HG03354 (cell line): ENCODE measurements around the gene BUD31.
"Not testable (repeated sequence)": the region's sequence is repeated elsewhere in the genome, so short reads cannot be mapped to it uniquely, and the experiment has no call there.

ENCODE experiments used
- ATAC-seq: cut with Tn5 transposase; IDR thresholded peaks from one replicate; pipeline ENCODE4 v1.9.1; 2021; ENCODE audit warnings: mild to moderate bottlenecking; ENCODE audit not compliant: unreplicated experiment, poor library complexity, severe bottlenecking

BUD31 gene

DNA sequence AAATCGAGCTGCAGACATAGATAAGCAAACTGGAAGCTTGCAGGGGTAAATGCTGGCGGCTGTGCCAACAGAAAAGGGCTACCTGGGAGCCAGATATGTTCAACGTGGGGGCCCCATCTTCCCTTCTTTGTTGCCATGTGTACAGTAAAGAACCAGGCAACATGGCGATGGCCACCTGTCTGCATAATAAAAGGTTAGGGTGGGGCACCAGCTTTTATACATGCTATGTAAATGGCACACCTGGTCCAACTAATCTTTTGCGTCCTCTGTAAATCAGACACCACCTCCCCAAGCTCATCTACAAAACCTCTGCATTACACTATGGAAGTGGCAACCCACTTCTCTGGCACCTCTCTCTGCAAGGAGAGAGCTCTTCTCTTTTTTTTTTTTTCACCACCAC, 13.9 kb downstream of the BUD31 start:
- ATAC-seq: no peak

DNA sequence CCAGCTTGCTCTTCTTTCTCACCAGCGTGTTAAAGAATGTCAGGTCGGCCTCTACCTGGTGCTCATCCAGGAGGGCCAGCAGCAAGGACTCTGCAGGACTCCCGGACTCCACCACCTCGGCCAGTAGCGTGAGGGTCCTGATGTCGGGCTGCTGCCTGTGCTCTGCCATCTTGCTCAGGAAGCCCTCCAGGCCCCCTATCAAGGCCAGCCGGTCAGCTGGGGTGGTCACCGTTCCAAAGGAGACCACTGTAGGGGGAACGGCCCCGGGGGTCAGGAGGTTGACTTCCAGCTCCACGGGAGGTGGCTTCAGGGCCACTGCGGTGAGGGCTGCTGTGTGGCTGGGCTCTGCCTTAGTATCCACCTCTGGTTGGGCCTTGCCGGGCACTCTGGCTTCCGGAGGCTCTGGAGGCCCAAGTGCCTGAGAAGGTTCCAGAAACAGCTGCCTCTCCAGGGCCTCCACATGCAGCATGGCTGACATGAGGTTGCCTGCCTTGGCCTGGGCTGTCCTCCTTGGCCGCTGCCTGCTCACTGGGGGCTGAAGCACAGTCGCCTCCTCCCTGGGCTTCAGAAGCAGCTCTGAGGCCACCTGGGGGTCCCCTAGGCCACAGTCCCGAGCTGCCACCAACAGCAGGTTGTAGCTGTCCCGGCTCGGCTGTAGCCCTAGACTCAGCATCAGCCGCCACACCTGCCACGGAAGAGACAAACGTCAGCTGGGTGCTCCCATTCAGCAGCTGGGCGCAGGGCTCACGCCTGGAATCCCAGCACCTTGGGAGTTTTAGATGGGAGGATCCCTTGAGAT, 16.4 kb downstream of the BUD31 start:
- ATAC-seq: no peak

DNA sequence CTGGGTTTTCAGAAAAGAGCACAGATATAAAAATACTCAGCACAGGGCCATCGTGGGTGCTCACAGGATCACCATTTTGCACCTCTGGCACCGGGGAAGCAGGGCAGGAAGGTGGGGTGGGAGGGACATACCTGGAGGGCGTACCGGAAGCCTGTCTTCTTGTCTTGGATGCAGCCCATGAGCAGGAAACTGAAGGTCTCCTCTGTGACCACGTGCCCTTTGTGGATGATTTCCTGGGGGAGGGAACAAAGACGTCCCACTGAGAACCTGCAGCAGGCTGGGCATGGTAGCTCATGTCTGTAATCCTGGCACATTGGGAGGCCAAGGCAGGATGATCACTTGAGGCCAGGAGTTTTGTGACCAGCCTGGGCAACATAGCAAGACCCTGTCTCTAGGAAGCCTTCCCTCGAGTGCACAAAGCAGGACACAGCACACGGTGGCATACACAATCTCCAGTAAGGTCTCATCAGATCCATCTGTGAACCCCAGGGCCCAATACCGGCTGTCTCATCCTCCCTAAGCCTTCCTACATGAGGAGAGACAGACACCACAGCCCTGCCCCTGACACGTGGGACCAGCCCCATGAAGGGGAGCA, 20.3 kb downstream of the BUD31 start:
- ATAC-seq: no peak

DNA sequence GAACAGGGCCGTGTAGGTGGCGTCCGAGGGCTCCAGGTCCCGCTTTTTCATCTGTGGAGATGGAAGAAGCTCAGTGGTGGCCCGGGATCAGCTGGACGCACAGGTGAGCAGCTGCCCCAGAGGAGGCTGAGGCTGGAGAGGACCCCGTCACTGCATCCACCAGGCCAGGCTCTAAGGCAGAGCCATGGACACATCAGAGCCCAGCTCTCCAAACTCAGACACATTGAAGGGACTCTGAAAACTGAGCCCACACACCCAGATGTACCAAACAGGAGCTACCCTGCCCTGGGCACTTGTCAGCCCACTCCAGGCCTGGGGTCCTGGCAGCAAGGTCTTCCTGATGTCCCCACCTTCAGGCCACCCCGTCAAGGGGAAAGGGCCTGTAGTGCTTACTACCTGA, 21.0 kb downstream of the BUD31 start:
- no peak for ATAC-seq

DNA sequence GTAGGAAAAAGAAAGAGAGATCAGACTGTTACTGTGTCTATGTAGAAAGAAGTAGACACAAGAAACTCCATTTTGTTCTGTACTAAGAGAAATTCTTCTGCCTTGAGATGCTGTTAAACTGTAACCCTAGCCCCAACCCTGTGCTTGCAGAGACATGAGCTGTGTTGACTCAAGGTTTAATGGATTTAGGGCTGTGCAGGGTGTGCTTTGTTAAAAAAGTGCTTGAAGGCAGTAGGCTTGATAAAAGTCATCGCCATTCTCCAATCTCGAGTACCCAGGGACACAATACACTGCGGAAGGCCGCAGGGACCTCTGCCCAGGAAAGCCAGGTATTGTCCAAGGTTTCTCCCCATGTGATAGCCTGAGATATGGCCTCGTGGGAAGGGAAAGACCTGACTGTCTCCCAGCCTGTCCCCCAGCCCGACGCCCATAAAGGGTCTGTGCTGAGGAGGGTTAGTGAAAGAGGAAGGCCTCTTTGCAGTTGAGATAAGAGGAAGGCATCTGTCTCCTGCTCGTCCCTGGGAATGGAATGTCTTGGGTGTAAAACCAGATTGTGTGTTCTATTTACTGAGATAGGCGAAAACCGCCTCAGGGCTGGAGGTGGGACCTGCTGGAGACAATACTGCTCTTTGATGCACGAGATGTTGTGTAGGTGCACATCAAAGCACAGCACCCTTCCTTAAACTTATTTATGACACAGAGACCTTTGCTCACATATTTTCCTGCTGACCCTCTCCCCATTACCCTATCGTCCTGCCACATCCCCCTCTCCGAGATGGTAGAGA, 23.2 kb downstream of the BUD31 start:
- ATAC-seq: not testable (repeated sequence)

DNA sequence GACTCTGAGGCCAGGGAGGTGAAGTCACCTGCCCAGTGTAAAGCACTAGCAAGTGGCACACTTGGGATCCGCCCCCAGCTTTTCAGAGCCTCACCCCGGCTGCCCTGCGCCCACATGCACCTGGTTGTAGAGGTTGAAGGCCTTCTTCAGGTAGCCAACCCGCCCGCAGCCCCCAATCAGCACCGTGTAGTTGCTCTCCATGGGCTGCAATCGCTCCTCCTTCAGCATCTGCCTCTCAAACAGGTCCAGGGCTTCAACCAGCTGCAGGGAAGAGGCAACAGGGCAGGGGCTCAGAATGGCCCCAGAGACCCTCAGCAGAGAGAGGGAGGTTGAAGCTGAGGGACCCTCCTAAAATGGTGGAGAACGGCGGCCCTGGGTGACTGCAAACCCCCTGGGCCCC, 24.4 kb downstream of the BUD31 start:
- ATAC-seq: no peak

DNA sequence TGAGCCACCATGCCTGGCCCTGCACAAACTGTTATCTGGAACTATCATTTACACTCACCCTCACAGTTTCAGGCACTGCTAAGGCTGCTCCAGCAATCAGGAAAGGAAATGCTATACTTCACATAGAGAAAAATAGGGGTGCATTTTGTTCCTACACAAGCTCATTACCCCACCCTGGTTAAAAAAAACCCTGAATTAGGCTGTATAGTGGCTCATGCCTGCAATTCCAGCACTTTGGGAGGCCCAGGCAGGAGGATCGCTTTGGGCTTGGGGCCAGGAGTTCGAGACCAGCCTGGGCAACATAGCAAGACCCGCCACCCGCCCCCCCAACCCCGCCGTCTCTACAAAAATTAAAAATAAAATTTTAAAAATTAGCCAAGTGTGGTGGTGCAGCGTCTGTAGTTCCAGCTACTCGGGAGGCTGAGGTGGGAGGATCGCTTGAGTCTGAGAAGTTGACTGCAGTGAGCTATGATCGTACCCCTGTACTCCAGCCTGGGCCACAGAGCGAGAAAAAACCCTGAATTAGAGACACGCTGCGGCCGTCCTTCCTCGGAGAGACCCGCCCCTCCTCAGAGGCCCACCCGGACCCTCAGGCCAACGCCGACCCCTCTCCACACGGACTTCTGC, 29.3 kb downstream of the BUD31 start:
- ATAC-seq: peak; percentile 18

DNA sequence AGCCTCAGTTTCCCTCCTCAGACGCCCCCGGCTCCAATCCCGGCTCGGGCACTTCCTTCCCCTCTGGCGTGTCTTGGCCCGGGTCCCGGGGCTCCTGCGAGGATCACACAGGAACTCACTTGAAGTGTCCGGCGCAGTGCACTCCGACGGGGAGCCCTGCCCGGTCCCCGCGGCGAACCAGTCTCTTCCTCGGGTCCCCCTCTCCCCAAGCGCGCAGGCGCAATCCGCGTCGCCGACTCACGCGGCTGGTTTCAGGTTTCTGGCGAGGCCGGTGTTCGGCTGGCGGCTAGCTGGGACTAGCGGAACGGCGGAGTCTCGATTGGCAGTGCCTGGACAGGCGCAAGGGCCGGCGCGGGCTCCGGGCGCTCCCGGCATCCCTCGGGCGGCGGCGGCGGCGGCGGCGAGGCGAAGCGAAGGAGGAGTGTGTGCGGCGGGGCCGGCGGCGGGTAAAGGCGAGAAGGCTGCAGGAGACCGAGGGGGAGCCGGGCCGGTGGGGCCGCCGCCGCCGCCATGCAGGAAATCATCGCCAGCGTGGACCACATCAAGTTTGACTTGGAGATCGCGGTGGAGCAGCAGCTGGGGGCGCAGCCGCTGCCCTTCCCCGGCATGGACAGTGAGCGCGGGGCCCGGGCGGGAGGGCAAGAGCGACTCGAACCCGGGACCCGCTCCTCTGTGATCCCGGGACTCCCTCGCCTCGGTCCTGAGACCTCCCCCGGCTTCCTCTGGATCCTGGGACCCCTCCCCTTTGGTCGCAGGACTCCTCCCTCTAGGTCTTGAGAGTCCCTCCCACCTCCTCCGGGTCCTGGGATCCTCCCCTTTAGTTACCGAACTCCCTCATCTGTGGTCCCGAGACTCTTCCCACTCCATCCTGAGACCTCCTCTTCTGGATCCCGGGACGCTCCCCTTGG, 30.1 kb downstream of the BUD31 start, which contains the start of the genes CPSF4 and PTCD1:
Gene CPSF4, plus strand, starts transcription at position 371 of the 908 bp plus-strand sequence. Its CDS starts 140 bp downstream, at position 511.
Gene PTCD1, minus strand, starts transcription at position 226 of the 908 bp plus-strand sequence. CDS start 3,556 bp downstream, outside the sequence.
- peak; percentile 93 for ATAC-seq

DNA sequence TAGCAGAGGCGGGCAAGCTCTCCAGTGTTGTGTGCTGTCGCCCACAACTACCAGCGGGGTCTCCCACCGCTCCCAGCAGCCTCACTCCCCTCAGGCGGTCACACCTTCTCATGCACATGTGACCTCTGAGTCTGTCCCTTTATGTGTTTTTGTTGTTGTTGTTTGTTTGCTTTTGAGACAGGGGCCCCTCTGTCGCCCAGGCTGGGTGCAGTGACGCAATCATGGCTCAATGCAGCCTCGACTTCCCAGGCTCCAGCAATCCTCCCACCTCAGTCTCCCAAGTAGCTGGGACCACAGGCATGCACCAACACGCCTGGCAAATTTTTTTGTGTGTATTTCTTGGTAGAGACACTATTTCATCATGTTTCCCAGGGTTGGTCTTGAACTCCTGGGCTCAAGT, 31.4 kb downstream of the BUD31 start:
- no peak for ATAC-seq

DNA sequence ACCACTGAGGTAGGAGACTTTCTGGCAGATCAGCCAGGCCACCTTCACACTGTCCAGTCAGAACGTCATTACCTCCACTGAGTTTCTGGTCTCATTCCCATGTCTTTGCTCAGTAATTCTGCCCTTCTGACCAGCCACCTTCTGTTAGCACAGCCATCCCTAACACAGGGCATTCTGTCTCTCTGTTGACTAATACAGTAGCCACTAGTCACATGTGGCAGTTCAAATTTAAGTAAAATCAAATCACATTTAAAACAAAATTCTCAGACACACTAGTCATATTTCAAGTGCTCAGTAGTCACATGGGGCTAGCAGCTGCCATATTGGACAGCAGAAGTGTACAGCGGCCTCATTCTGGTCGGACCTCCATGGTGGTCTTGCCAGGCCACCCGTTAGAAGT, 37.3 kb downstream of the BUD31 start:
- ATAC-seq: no peak

DNA sequence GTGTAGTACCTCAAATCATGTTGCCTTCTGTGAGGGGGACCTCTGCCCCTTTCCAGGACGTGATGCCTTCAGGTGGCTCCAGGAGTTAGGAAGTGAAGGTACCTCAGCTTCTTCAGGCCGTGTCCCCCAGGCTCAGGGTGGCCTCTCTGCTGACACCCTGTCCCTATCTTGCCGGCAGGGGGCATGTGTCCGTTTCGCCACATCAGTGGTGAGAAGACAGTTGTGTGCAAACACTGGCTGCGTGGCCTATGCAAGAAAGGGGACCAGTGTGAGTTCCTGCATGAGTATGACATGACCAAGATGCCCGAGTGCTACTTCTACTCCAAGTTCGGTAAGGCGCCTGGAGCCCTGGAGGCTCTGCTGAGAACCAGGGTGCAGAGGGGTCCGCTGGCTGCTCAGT, 39.2 kb downstream of the BUD31 start:
- no peak for ATAC-seq

DNA sequence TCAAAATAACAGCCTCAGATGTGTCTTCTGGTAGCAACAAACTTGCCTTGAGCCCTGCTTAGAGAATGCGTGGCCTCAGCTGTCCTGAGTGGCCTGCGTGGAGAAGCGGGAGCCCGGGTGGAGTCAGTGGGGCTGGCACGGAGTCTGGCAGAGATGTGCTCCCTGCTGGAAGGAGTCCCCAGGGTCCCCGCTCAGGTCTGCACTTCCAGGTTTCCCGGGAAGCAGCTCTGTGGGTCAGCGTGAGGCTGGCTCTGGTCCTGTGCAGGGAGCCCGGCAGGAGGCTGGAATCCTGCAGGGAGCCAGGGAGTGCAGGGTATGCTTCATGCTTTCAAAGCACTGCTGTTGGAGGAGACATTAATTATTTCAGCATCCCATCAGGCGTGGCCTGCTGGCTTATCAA, 40.1 kb downstream of the BUD31 start:
- ATAC-seq: no peak

DNA sequence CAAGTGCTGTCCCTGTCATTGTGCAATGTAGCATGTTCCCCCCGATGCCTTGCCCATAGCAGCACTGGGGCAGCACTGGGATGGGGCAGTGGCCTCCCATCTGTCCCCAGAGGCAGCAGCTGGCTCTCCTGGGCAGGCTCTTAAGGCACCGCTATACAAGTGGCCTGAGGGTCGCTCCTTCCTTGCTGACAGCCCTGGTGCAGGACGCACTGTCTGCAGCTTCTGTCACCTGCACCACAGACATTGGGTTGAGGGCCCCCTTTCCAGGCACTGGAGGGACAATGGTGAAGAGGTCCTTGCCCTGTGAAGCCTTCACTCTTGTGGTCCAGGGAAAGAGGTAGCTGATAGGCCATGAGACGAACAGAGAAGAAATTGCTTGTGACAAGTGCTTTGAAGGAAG, 40.6 kb downstream of the BUD31 start:
- no peak for ATAC-seq

DNA sequence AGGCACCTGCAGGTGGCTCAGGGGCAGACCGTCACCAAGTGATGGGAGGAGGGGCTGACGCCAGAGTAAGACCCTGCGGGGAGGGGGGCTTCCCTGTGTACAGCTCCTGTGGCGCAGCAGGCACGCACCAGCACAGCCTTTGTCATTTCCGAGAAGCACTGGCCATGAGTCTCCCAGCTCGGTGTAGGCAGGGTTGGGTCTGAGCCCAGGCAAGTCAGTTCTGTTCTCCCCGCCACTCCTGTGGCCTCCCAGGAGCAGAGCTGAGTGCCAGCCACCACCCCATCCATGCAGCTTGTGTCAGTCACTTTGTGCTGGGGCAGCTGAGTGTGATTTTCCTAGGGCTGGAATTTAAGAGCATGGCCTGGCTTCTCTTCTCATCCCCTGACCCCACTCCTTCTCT, 43.2 kb downstream of the BUD31 start:
- no peak for ATAC-seq

DNA sequence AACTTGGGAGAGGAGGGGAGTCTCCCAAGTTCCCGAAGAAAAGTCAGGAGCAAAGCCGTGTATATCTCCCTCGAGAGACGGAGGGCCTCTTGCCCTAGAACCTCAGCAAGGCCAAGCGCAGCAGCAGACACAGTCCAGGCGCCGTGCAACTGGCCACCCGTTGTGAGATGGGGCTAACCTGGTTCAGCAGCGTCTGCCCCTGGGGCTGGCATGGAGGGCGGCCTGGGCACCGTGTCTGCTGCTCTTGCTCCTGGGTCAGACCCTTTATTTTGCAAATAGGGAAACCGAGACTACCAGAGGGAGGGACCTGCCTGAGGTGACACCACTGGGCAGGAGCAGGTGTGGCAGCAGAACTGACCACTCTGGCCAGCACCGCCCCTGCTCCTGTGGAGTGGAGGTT, 43.8 kb downstream of the BUD31 start:
- no peak for ATAC-seq

DNA sequence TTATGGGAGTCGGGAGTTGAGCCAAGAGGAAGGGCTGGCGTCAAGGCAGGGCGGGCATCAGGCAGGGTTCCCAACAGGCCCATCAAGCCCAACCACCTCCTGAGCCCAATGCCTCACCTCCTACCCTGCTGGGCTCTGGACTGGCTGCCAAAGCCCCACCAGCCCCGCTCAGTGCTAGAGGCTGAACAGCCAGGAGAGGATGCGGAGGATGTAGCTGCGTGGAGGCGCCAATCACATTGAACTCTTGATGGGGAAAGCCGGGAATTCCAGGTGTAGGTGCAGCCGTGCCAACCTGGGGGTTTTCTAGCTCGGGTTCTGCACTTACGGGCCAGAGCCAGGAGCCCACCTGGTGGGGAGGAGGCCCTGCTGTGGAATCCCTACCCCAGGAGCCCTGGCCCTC, 44.3 kb downstream of the BUD31 start:
- no peak for ATAC-seq

DNA sequence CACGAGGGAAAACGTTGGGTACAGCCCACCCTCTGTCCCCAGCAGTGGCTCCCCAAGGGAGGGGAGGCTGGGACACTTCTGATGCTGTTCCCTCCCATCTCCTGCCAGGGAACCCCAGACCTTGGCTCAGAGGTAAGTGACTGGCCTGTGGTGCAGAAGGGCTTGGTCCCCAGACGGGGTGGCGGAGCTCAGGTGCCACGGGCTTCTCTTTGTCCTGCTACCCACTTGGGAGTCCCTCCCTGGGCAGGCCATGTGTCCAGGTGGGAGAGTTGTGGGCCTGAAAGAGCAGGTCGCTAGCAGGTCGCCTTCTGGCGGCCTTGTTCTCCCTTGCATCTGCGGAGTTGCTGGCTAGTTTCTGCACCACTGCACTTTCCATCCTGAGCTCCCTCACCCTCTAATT, 47.1 kb downstream of the BUD31 start:
- no peak for ATAC-seq

DNA sequence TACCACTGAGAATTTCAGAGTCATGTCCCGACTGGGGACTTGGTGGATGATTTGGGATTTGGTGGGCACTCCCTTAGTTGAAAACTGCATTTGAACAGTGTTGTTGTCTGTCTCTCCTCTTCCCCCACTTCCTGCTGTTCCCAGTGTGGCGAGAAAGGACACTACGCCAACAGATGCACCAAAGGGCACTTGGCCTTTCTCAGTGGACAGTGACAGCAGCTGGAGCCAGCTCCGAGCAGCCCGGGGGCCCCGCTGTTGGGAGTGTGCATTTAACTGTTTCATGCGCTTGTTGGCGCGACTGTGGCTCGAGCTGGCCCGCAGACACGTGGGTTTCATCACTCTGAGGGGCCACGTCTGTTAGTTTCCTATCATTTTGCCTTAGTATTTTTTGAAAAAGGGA, 47.5 kb downstream of the BUD31 start:
- ATAC-seq: no peak

DNA sequence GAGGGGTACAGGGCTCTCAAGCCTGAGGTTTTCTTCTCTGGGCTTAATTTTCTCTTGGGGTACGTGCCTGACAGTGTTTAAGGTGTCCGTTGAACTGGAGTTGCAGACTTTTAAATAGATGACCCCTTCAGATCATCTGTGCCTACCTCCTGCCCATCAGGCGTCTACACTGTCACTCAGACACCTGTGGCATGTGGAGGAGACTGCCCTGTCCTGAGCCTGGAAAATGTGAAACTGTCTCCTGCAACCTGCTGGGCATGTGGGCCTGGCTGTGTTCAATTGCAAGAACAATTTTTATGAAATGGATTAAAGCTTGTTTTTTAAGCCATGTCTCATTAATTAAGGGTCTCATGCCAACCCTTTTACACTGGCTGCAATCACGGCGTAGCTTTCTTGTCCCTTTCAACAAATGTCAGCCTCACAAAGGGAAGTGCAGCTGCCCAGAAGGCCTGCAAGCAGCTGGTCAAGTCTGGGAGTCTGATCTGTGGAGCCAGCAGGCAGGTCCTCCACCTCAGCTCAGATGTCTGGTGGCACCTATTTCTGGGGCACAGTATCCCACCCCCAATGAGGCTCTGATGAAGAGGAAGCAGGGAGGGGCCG, 48.4 kb downstream of the BUD31 start:
- no peak for ATAC-seq
